ENCODE measurements around the gene VWDE. TPM values are rescaled to one million over a fixed set of nuclear protein-coding genes. Genes with fewer than 3 reads are reported as not detected.

VWDE gene
- total RNA-seq, 2 donors from 2014 or later: 11.8 to 12.1 TPM

GRCh38 chr7:12357508-12357907 lies 46.2 kb downstream of the VWDE start:
- H3K36me3 ChIP-seq (ENCODE audit: control insufficient read depth, insufficient read depth, low read length): no peaks in the 10 kb centered on the region
- peaks cover 3% of the 10 kb centered on the region for H3K36me3 Mint-ChIP-seq (ENCODE audit: low read depth)
- no peak overlapping the region for H3K4me3 ChIP-seq (ENCODE audit: low read length)
- no peaks in the 10 kb centered on the region for H3K27me3 Mint-ChIP-seq (ENCODE audit: insufficient read depth)
- DNase-seq: no peak
- H3K9me3 ChIP-seq (ENCODE audit: control insufficient read depth, low read length): no peaks in the 10 kb centered on the region
- no peaks in the 10 kb centered on the region for H3K9me3 Mint-ChIP-seq
- H3K27ac ChIP-seq (ENCODE audit: low read depth, low read length): no peak overlapping the region
- 86% methylated on average over 1 of the region's 1 CpG; no CpG with 5 or more reads in 1 of the 2 experiments for WGBS, 2 experiments (ENCODE audit: insufficient coverage in 1 of 2, insufficient read length in 1 of 2)
- H3K9ac ChIP-seq (ENCODE audit: extremely low read depth, low read length, poor library complexity, severe bottlenecking): no peak overlapping the region
- no peak overlapping the region for H3K4me3 Mint-ChIP-seq
- no peaks in the 10 kb centered on the region for H3K27me3 ChIP-seq (ENCODE audit: control insufficient read depth, insufficient read depth, low read length, poor library complexity, severe bottlenecking)
- TF ChIP-seq CTCF (conservative IDR thresholded peaks at IDR 0.05): no peak
- H3K4me1 ChIP-seq (ENCODE audit: control insufficient read depth, insufficient read depth, low read length): no peaks in the 10 kb centered on the region
- no peaks in the 10 kb centered on the region for H3K4me1 Mint-ChIP-seq
- no peak overlapping the region for H3K27ac Mint-ChIP-seq

DNA sequence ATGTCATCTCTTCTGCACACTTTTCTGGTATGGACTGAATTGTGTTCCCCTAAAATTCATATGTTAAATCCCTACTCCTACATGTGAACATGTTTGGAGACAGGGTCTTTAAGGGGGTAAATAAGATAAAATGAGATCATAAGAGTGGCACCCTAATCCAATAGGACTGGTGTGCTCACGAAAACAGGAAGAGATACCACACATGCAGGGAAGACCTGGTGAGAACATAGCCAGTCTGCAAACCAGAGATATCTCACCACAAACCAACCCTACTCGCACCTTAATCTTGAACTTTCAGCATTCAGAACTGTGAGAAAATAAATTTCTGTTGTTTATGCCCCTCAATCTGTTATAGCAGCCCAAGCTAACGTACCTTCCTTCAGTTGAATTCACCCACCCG lies 51.8 kb downstream of the VWDE start:
- no peaks in the 10 kb centered on the region for H3K9me3 ChIP-seq (ENCODE audit: control insufficient read depth, low read length)
- H3K27me3 ChIP-seq (ENCODE audit: control insufficient read depth, insufficient read depth, low read length, poor library complexity, severe bottlenecking): no peaks in the 10 kb centered on the region
- no peaks in the 10 kb centered on the region for H3K4me1 ChIP-seq (ENCODE audit: control insufficient read depth, insufficient read depth, low read length)
- H3K4me3 ChIP-seq (ENCODE audit: low read length): no peak overlapping the region
- no peaks in the 10 kb centered on the region for H3K4me1 Mint-ChIP-seq
- no peak overlapping the region for H3K9ac ChIP-seq (ENCODE audit: extremely low read depth, low read length, poor library complexity, severe bottlenecking)
- H3K27ac ChIP-seq (ENCODE audit: low read depth, low read length): no peak overlapping the region
- H3K36me3 Mint-ChIP-seq (ENCODE audit: low read depth): peaks cover 10% of the 10 kb centered on the region
- H3K36me3 ChIP-seq (ENCODE audit: control insufficient read depth, insufficient read depth, low read length): no peaks in the 10 kb centered on the region
- H3K27me3 Mint-ChIP-seq (ENCODE audit: insufficient read depth): no peaks in the 10 kb centered on the region
- no peak overlapping the region for H3K27ac Mint-ChIP-seq
- DNase-seq: no peak
- peaks cover 1% of the 10 kb centered on the region for H3K9me3 Mint-ChIP-seq
- WGBS, 2 experiments (ENCODE audit: insufficient coverage in 1 of 2, insufficient read length in 1 of 2): 91 to 95% methylated on average over 3 to 4 of the region's 4 CpGs
- TF ChIP-seq CTCF (conservative IDR thresholded peaks at IDR 0.05): no peak
- H3K4me3 Mint-ChIP-seq: no peak overlapping the region

GRCh38 chr7:12350971-12351370 lies 52.7 kb downstream of the VWDE start:
- no peak overlapping the region for H3K27ac ChIP-seq (ENCODE audit: low read depth, low read length)
- no peaks in the 10 kb centered on the region for H3K9me3 ChIP-seq (ENCODE audit: control insufficient read depth, low read length)
- no peak for TF ChIP-seq CTCF (conservative IDR thresholded peaks at IDR 0.05)
- no peaks in the 10 kb centered on the region for H3K36me3 ChIP-seq (ENCODE audit: control insufficient read depth, insufficient read depth, low read length)
- Mint-ChIP-seq H3K27me3 (ENCODE audit: insufficient read depth) (no peaks in the 10 kb centered on the region), H3K4me3 (no peak overlapping the region), H3K27ac (no peak overlapping the region), H3K4me1 (no peaks in the 10 kb centered on the region), H3K9me3 (peaks cover 1% of the 10 kb centered on the region), H3K36me3 (ENCODE audit: low read depth) (peaks cover 8% of the 10 kb centered on the region)
- H3K9ac ChIP-seq (ENCODE audit: extremely low read depth, low read length, poor library complexity, severe bottlenecking): no peak overlapping the region
- H3K4me3 ChIP-seq (ENCODE audit: low read length): no peak overlapping the region
- no peaks in the 10 kb centered on the region for H3K4me1 ChIP-seq (ENCODE audit: control insufficient read depth, insufficient read depth, low read length)
- H3K27me3 ChIP-seq (ENCODE audit: control insufficient read depth, insufficient read depth, low read length, poor library complexity, severe bottlenecking): no peaks in the 10 kb centered on the region
- DNase-seq: no peak
- 100% methylated on average over 2 to 3 of the region's 3 CpGs for WGBS, 2 experiments (ENCODE audit: insufficient coverage in 1 of 2, insufficient read length in 1 of 2)
